GM12891 (cell line): ENCODE measurements around the gene IQCH.

ENCODE experiments used
- POLR2A ChIP-seq: IDR thresholded peaks from 2 replicates; pipeline ENCODE4 v1.6.1; 2011; ENCODE audit warnings: low read depth, low read length, control low read depth
- POLR2AphosphoS5 ChIP-seq: IDR thresholded peaks from 2 replicates; pipeline ENCODE4 v1.6.1; 2011; ENCODE audit warnings: low read depth, low read length, control low read depth
- SPI1 ChIP-seq: IDR thresholded peaks from 2 replicates; pipeline ENCODE4 v1.6.1; 2011; ENCODE audit warnings: low read depth, low read length, control low read depth

DNA sequence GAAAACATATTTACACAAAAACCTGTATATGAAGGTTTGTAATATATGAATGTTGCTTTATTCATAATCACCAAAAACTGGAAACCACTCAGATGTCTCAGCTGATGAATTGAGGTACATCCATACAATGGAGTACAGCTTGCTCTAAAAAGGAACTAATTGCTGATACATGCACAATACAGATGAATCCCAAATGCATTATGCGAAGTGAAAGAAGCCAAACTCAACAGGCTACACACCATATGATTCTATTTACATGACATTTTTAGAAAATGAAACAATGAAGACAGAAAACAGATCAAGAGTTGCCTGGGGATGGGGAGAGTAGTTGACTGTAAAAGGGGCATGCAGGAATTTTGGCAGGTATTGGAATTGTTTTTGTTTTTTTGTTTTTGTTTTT, 95.5 kb downstream of the IQCH start:
- TF ChIP-seq POLR2AphosphoS5 (no peak), POLR2A (no peak), SPI1 (no peak)
